ENCODE results near the gene UNC93B1. TPM values are rescaled to one million over a fixed set of nuclear protein-coding genes. Genes with fewer than 3 reads are reported as not detected.
"Not testable (repeated sequence)": the region's sequence is repeated elsewhere in the genome, so short reads cannot be mapped to it uniquely, and the experiment has no call there.

Gene UNC93B1
- total RNA-seq, 2 experiments from 2014 or later, result 16.3 to 16.7 TPM

- H3K9me3 Mint-ChIP-seq (ENCODE audit: low read depth), result no peaks in the 10 kb centered on the region
- no peaks in the 10 kb centered on the region for H3K36me3 Mint-ChIP-seq (ENCODE audit: low read depth)
- H3K4me3 Mint-ChIP-seq, result peak overlapping the region; percentile 68
- peak overlapping the region; percentile 51 for H3K27ac Mint-ChIP-seq
- H3K4me1 Mint-ChIP-seq, result peaks cover 22% of the 10 kb centered on the region
- ChIA-PET POLR2A (no interaction called here), CTCF (interaction anchor here (0.8 to 0.9 kb wide), 2 partner anchors 8 to 47 kb away, joined by 3 to 4 read pairs; no protein-coding TSS in a partner anchor)
- no peaks in the 10 kb centered on the region for H3K27me3 Mint-ChIP-seq
- ATAC-seq, result no peak
- no peak for DNase-seq
- intact Hi-C loops (cut with DNase I, micrococcal nuclease), result loop anchor here (2.0 to 10.0 kb wide), 4 partner anchors 35 to 760 kb away; partner anchors contain the start of genes KMT5B (in 1 of the 2) and TCIRG1 (in 1 of the 2)
Measured at GRCh38 chr11:68002575-68002937, 1.3 kb downstream of the UNC93B1 start.

- ATAC-seq, result no peak
- POLR2A ChIA-PET, result no interaction called here
- Mint-ChIP-seq H3K27me3 (no peaks in the 10 kb centered on the region), H3K4me3 (no peak overlapping the region), H3K27ac (no peak overlapping the region), H3K4me1 (peaks cover 28% of the 10 kb centered on the region), H3K9me3 (ENCODE audit: low read depth) (no peaks in the 10 kb centered on the region), H3K36me3 (ENCODE audit: low read depth) (peaks cover 7% of the 10 kb centered on the region)
- DNase-seq, result no peak
- intact Hi-C loops (cut with DNase I, micrococcal nuclease), result loop anchor here (5.0 to 10.0 kb wide), 3 partner anchors 38 to 757 kb away; partner anchors contain the start of gene TCIRG1 (in 1 of the 2)
- CTCF ChIA-PET, result no interaction called here
Measured at GRCh38 chr11:67999704-68000103, 4.2 kb downstream of the UNC93B1 start.

GRCh38 chr11:67999201-67999629 is 4.7 kb downstream of the UNC93B1 start:
- intact Hi-C loops (cut with DNase I, micrococcal nuclease), result no loop called here
- no peak for ATAC-seq
- Mint-ChIP-seq H3K4me3 (no peak overlapping the region), H3K36me3 (ENCODE audit: low read depth) (peaks cover 7% of the 10 kb centered on the region), H3K4me1 (peaks cover 24% of the 10 kb centered on the region), H3K27me3 (no peaks in the 10 kb centered on the region), H3K27ac (no peak overlapping the region), H3K9me3 (ENCODE audit: low read depth) (no peaks in the 10 kb centered on the region)
- no peak for DNase-seq
- ChIA-PET POLR2A (no interaction called here), CTCF (no interaction called here)

- H3K27ac Mint-ChIP-seq, result no peak overlapping the region
- no peak overlapping the region for H3K4me3 Mint-ChIP-seq
- ChIA-PET POLR2A (no interaction called here), CTCF (no interaction called here)
- no peaks in the 10 kb centered on the region for H3K27me3 Mint-ChIP-seq
- DNase-seq (no peak), ATAC-seq (no peak)
- intact Hi-C loops (cut with DNase I, micrococcal nuclease), result no loop called here
- peaks cover 25% of the 10 kb centered on the region for H3K4me1 Mint-ChIP-seq
- H3K36me3 Mint-ChIP-seq (ENCODE audit: low read depth), result peaks cover 7% of the 10 kb centered on the region
- no peaks in the 10 kb centered on the region for H3K9me3 Mint-ChIP-seq (ENCODE audit: low read depth)
Measured at GRCh38 chr11:67998150-67999045, 5.5 kb downstream of the UNC93B1 start.

DNA sequence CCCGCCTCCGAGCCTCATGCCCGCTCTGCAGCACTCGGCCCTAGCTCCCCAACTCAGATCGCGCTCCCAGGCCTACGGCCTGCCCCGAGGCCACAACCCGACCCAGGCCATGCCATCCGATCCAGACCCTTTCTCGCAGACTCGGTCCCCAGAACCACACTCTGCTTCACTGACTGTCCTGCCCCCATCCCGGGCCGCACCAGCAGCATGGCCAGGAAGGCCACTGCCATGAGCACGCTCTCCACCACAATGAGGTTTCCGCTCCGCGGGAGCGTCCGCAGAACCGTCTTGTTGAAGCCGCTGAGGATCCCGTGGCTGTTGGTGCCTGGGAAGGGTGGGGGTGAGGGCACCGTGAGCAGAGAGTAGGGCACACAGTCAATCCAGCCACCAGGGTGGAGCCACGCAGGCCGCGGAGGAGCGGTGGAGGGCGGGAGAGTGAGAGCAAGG is 6.4 kb downstream of the UNC93B1 start:
- intact Hi-C loops (cut with DNase I, micrococcal nuclease), result no loop called here
- POLR2A ChIA-PET, result no interaction called here
- Mint-ChIP-seq H3K27me3 (no peaks in the 10 kb centered on the region), H3K4me3 (no peak overlapping the region), H3K4me1 (peaks cover 20% of the 10 kb centered on the region), H3K9me3 (ENCODE audit: low read depth) (no peaks in the 10 kb centered on the region), H3K27ac (no peak overlapping the region), H3K36me3 (ENCODE audit: low read depth) (peaks cover 7% of the 10 kb centered on the region)
- DNase-seq (no peak), ATAC-seq (no peak)
- CTCF ChIA-PET, result no interaction called here

- DNase-seq (peak; percentile 72), ATAC-seq (peak; percentile 91)
- Mint-ChIP-seq H3K4me1 (peaks cover 20% of the 10 kb centered on the region), H3K9me3 (ENCODE audit: low read depth) (no peaks in the 10 kb centered on the region), H3K4me3 (no peak overlapping the region), H3K36me3 (ENCODE audit: low read depth) (peaks cover 7% of the 10 kb centered on the region), H3K27me3 (no peaks in the 10 kb centered on the region), H3K27ac (no peak overlapping the region)
- ChIA-PET CTCF (no interaction called here), POLR2A (no interaction called here)
- intact Hi-C loops (cut with DNase I, micrococcal nuclease), result no loop called here
Measured at GRCh38 chr11:67996622-67997474, 7.0 kb downstream of the UNC93B1 start.

- Mint-ChIP-seq H3K36me3 (ENCODE audit: low read depth) (peaks cover 7% of the 10 kb centered on the region), H3K4me1 (peaks cover 20% of the 10 kb centered on the region), H3K4me3 (no peak overlapping the region), H3K27ac (no peak overlapping the region), H3K9me3 (ENCODE audit: low read depth) (no peaks in the 10 kb centered on the region), H3K27me3 (no peaks in the 10 kb centered on the region)
- ChIA-PET POLR2A (no interaction called here), CTCF (no interaction called here)
- DNase-seq (no peak), ATAC-seq (no peak)
- intact Hi-C loops (cut with DNase I, micrococcal nuclease), result no loop called here
Measured at GRCh38 chr11:67996051-67996450, 7.8 kb downstream of the UNC93B1 start.

DNA sequence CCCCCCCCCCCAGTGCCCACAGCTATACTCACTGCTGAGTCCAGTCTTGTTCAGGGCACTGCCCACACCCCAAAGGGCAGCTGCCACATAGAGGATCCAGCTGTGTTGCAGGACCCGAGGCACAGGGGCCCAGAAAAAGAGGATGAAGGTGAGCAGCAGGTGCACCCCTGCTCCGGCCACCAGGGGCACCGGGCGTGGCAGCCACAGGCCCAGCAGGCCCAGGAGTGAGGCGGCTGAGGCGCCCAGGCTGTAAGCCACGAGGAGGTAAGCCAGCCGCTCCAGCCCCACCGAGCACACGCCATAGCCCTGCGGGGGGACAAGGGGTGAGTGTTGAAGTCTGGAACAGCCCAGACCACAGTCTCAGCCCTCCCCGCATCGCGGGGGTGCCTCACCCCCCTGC is 8.3 kb downstream of the UNC93B1 start:
- H3K36me3 Mint-ChIP-seq (ENCODE audit: low read depth); CTCF ChIA-PET; H3K27ac Mint-ChIP-seq; ATAC-seq; H3K4me3 Mint-ChIP-seq; POLR2A ChIA-PET; DNase-seq; H3K9me3 Mint-ChIP-seq (ENCODE audit: low read depth); intact Hi-C loops (cut with DNase I, micrococcal nuclease); H3K27me3 Mint-ChIP-seq: not testable (repeated sequence)
- H3K4me1 Mint-ChIP-seq, result peaks cover 20% of the 10 kb centered on the region

- POLR2A ChIA-PET; H3K9me3 Mint-ChIP-seq (ENCODE audit: low read depth); CTCF ChIA-PET; DNase-seq; H3K36me3 Mint-ChIP-seq (ENCODE audit: low read depth); ATAC-seq; intact Hi-C loops (cut with DNase I, micrococcal nuclease); H3K27ac Mint-ChIP-seq; H3K4me3 Mint-ChIP-seq; H3K27me3 Mint-ChIP-seq: not testable (repeated sequence)
- peaks cover 20% of the 10 kb centered on the region for H3K4me1 Mint-ChIP-seq
Measured at GRCh38 chr11:67995129-67995528, 8.8 kb downstream of the UNC93B1 start.

GRCh38 chr11:67994387-67994786 is 9.5 kb downstream of the UNC93B1 start:
- H3K4me1 Mint-ChIP-seq, result peaks cover 20% of the 10 kb centered on the region

GRCh38 chr11:67993821-67994220 is 10.1 kb downstream of the UNC93B1 start:
- peak; percentile 69 for DNase-seq
- ATAC-seq; H3K36me3 Mint-ChIP-seq (ENCODE audit: low read depth); H3K4me3 Mint-ChIP-seq; H3K27me3 Mint-ChIP-seq; H3K9me3 Mint-ChIP-seq (ENCODE audit: low read depth); intact Hi-C loops (cut with DNase I, micrococcal nuclease); POLR2A ChIA-PET; H3K27ac Mint-ChIP-seq: not testable (repeated sequence)
- peaks cover 20% of the 10 kb centered on the region for H3K4me1 Mint-ChIP-seq
- CTCF ChIA-PET, result interaction anchor here (0.6 to 1.4 kb wide), 3 partner anchors 9 to 17 kb away, joined by 3 to 4 read pairs (median 4); partner anchors contain the start of gene ALDH3B1

More at GRCh38 chr11:67994387-67994786, 9.5 kb downstream of the UNC93B1 start:
- H3K27me3 Mint-ChIP-seq; H3K36me3 Mint-ChIP-seq (ENCODE audit: low read depth); H3K4me3 Mint-ChIP-seq; intact Hi-C loops (cut with DNase I, micrococcal nuclease); DNase-seq; ATAC-seq; H3K9me3 Mint-ChIP-seq (ENCODE audit: low read depth); POLR2A ChIA-PET; H3K27ac Mint-ChIP-seq: not testable (repeated sequence)
- CTCF ChIA-PET, result interaction anchor here (0.6 to 1.4 kb wide), 3 partner anchors 8 to 16 kb away, joined by 3 to 4 read pairs (median 4); partner anchors contain the start of gene ALDH3B1
